C4-2B (cell line): ENCODE results near the gene USP25.
"Not testable (repeated sequence)": the region's sequence is repeated elsewhere in the genome, so short reads cannot be mapped to it uniquely, and the experiment has no call there.

Experiments
- H3K27ac ChIP-seq: fragments of 450-650 bp; 2 replicates; pipeline ENCODE4 v1.5.1; 2017
- ZFX ChIP-seq: fragments of 450-650 bp; IDR thresholded peaks from 2 replicates; pipeline ENCODE4 v1.6.1; 2017
- TF ChIP-seq, protein P1 (sequence below): fragments of 450-650 bp; conservative IDR thresholded peaks from 2 replicates; pipeline ENCODE4 v1.5.1; 2017; ENCODE audit warnings: mild to moderate bottlenecking

USP25 gene

GRCh38 chr21:15732290-15732995 lies 2.7 kb downstream of the USP25 start:
- TF ChIP-seq ZFX, result no peak
- TF ChIP-seq, protein P1, sequence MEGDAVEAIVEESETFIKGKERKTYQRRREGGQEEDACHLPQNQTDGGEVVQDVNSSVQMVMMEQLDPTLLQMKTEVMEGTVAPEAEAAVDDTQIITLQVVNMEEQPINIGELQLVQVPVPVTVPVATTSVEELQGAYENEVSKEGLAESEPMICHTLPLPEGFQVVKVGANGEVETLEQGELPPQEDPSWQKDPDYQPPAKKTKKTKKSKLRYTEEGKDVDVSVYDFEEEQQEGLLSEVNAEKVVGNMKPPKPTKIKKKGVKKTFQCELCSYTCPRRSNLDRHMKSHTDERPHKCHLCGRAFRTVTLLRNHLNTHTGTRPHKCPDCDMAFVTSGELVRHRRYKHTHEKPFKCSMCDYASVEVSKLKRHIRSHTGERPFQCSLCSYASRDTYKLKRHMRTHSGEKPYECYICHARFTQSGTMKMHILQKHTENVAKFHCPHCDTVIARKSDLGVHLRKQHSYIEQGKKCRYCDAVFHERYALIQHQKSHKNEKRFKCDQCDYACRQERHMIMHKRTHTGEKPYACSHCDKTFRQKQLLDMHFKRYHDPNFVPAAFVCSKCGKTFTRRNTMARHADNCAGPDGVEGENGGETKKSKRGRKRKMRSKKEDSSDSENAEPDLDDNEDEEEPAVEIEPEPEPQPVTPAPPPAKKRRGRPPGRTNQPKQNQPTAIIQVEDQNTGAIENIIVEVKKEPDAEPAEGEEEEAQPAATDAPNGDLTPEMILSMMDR, result no peak
- no peak overlapping the region for H3K27ac ChIP-seq

DNA sequence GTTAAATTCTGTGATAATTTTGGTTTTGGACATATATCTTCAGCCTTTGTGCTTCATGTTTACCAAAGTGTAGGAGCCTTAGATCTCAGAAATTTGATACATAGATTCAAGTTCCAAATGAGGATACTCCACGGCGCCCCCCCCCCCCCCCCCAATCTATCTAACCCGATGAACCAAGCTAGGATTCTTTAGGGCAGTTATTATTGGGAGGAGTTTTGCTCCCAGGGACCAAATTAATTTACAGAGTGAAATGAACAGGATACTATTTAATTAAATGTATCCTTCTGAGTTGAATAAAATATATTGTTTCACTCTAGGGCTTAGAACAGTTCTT lies 3.2 kb downstream of the USP25 start:
- TF ChIP-seq, protein P1, result no peak
- TF ChIP-seq ZFX, result no peak
- H3K27ac ChIP-seq, result no peak overlapping the region

DNA sequence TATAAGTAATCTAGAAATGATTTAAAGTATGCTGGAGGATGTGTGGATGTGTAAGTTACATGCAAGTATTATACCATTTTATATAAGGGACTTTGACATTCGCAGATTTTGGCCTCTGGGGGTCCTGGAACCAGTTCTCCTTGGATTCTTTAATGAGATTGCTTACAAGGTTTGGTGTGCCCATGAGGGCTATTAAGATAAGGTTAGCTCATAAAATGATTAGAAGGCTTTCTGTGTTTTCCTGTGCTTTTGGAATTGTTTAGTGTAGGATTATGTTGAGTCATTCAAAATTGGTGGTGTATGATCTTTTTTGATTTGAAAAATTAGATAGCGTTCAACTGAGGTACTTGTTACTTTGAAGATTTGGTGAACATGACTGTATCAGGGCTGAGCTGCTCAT lies 5.6 kb downstream of the USP25 start:
- H3K27ac ChIP-seq, result no peak overlapping the region
- TF ChIP-seq, protein P1, result 0 out of 2 replicates have a peak, but pooled peaks have one; percentile 7
- TF ChIP-seq ZFX, result no peak

- H3K27ac ChIP-seq, result not testable (repeated sequence)
Observed at GRCh38 chr21:15735931-15736330, 6.1 kb downstream of the USP25 start.

- not testable (repeated sequence) for H3K27ac ChIP-seq
Observed at GRCh38 chr21:15738779-15739178, 9.0 kb downstream of the USP25 start.

GRCh38 chr21:15740383-15740782 lies 10.6 kb downstream of the USP25 start:
- TF ChIP-seq ZFX, result no peak
- TF ChIP-seq, protein P1, result no peak
- H3K27ac ChIP-seq, result no peak overlapping the region

DNA sequence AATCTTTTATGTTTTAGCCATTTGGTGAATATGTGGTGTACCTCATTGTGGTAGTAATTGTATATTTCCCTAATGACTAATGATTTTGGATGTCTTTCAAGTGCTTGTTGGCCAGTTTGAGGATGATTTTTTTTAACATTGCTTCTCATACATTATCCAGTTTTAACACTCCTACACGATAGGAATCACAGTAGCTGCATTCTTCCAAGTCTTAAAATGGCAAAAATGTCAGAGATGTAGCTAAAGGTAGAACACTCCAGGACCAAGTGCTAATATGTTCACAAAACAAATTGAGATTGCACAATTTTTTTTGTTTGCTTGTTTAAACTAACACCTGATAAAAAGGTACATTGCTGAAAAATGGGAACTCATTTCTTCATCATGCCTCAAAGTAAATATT lies 11.7 kb downstream of the USP25 start:
- no peak for TF ChIP-seq ZFX
- TF ChIP-seq, protein P1, result no peak
- H3K27ac ChIP-seq, result no peak overlapping the region

DNA sequence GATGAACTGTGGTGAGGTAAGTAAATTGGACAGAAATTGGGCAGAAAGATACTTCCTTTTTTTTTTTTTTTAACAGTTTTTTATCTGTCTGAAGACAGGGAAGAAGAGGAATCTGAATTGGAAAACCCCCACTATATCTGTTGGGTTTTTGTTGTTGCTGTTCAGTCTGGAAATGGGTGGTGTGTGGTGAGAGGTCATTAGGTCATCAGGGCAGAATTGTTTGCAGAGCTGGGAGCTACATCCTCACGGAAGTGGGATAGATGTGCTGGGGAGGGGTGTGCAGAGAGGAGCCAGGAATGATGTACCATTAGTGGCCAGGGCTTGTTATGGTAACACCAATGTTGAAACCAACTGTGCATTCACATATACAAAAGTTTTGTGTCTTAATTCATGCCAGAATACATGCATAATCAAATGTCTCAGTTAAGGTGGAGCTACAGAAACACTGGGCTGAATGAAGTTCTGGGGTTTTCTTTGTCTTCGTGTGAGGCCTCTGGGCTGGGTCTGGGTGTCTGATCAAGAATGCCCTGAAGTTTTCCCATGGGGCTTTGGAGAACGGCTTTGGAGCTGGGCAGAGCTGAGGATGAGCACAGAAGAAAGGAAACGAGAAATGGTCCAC lies 12.4 kb downstream of the USP25 start:
- no peak for TF ChIP-seq ZFX
- TF ChIP-seq, protein P1, result no peak
- no peak overlapping the region for H3K27ac ChIP-seq
